ENCODE measurements around the gene PSMB3.

PSMB3 gene

DNA sequence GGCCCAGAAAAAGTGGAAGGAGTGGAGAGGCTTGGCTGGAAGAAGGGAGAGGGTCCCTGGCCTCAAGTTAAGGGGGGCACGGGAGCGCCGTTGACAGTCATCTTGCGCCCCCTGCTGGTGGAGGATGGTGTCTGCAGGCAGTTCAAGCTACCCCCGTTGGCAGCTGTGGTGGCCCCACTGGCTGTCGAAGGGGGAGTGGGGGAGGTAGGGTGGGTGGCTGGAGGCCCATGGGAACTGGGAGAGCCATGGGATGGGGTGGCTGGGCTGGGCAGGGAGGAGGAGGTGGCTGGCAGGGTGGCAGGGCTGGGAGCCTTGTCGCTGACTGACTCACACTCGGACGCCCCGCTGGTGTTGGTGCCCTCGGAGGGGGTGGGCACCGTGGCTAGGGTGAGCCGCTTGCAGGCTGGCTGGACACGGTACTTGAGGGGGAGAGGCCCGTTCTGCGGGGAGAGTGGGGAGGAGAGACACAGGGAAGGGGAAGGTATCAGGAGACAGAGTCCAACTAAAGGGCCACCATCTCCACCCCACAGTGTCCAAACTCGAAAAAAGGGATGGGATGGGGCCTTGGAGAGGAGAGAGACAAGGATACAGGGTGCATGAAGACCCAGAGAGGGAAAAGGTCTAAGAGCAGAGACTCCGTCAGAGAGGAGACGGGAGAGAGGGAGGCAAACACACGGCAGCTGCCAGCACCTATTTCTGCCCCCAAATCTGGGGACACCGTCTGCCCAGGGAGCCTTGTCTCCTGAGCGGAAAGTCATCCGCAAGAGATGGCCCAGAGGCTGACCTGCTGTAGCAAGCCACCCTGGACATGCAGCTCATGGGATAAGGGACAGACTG is 17.2 kb upstream of the PSMB3 start:
- peaks cover 41 to 91% (median 73%) of the 10 kb centered on the region in 10 experiments for H3K4me1 ChIP-seq
- H3K4me2 ChIP-seq: peak overlapping the region in 10 of 11 experiments; percentile 7 to 45 (median 24); a peak in 9 of 22 replicates
- peak overlapping the region in 7 of 11 experiments; percentile 2 to 48 (median 15); a peak in 6 of 22 replicates for H3K9ac ChIP-seq
- H3K27me3 ChIP-seq: no peaks in the 10 kb centered on the region
- no peak overlapping the region for H3K27ac ChIP-seq
- peaks cover 6 to 65% (median 15%) of the 10 kb centered on the region in 11 experiments; a peak in 16 of 22 replicates for H3K36me3 ChIP-seq
- peaks cover 7 to 67% (median 33%) of the 10 kb centered on the region in 11 experiments; a peak in 17 of 22 replicates for H4K20me1 ChIP-seq
- H3K4me3 ChIP-seq: no peak overlapping the region
- H3K9me3 ChIP-seq (replicated peaks in 1 of 11): no peaks in the 10 kb centered on the region
- TF ChIP-seq Cebpa-rat (IDR thresholded peaks at IDR 0.05): no peak

GRCh38 chr17:38738007-38738662 is 14.4 kb upstream of the PSMB3 start:
- peak overlapping the region in 8 of 11 experiments; percentile 5 to 74 (median 60); a peak in 14 of 22 replicates for H3K4me2 ChIP-seq
- H3K36me3 ChIP-seq: peaks cover 2 to 55% (median 6%) of the 10 kb centered on the region in 11 experiments; a peak in 15 of 22 replicates
- peaks cover 5 to 65% (median 21%) of the 10 kb centered on the region in 11 experiments; a peak in 17 of 22 replicates for H4K20me1 ChIP-seq
- TF ChIP-seq Cebpa-rat (IDR thresholded peaks at IDR 0.05): no peak
- no peaks in the 10 kb centered on the region for H3K27me3 ChIP-seq
- H3K9me3 ChIP-seq (replicated peaks in 1 of 11): no peaks in the 10 kb centered on the region
- H3K9ac ChIP-seq: no peak overlapping the region
- H3K4me3 ChIP-seq: no peak overlapping the region
- H3K27ac ChIP-seq: no peak overlapping the region
- peaks cover 23 to 91% (median 74%) of the 10 kb centered on the region in 10 experiments for H3K4me1 ChIP-seq

DNA sequence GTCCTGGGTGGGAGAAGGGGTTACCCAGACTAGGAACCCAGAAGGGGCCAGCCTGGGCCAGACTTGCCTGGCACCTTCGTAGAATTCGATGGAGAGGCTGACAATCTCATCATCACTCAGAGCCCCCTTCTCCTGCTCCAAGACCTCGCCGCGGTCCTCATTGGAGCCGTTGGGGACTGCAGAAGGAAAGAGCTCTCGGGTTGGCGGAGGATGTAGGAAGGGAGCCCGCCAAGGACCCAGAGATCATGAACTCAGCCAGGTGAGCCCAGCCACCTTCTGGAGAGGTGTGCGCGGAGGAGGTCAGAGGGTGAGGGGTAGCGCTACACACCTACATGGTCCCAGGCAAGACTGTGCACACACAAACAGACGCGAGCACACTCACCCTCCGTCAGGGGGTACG is 13.9 kb upstream of the PSMB3 start:
- Histone ChIP-seq H3K36me3 (peaks cover 0 to 50% (median 4%) of the 10 kb centered on the region in 11 experiments; a peak in 12 of 22 replicates), H3K27ac (no peak overlapping the region), H3K27me3 (no peaks in the 10 kb centered on the region), H4K20me1 (peaks cover 0 to 65% (median 15%) of the 10 kb centered on the region in 11 experiments; a peak in 16 of 22 replicates), H3K9me3 (replicated peaks in 1 of 11) (no peaks in the 10 kb centered on the region), H3K4me3 (no peak overlapping the region), H3K4me1 (peaks cover 18 to 91% (median 74%) of the 10 kb centered on the region in 10 experiments), H3K9ac (no peak overlapping the region), H3K4me2 (peak overlapping the region in 7 of 11 experiments; percentile 51 to 74 (median 64); a peak in 12 of 22 replicates)
- TF ChIP-seq Cebpa-rat (IDR thresholded peaks at IDR 0.05): no peak

- H3K9ac ChIP-seq: no peak overlapping the region
- peaks cover 12 to 91% (median 74%) of the 10 kb centered on the region in 10 experiments for H3K4me1 ChIP-seq
- H4K20me1 ChIP-seq: peaks cover 0 to 64% (median 14%) of the 10 kb centered on the region in 11 experiments; a peak in 16 of 22 replicates
- peaks cover 0 to 43% (median under 1%) of the 10 kb centered on the region in 11 experiments; a peak in 11 of 22 replicates for H3K36me3 ChIP-seq
- H3K4me2 ChIP-seq: no peak overlapping the region
- no peak overlapping the region for H3K4me3 ChIP-seq
- no peak overlapping the region for H3K27ac ChIP-seq
- no peaks in the 10 kb centered on the region for H3K27me3 ChIP-seq
- no peak for TF ChIP-seq Cebpa-rat (IDR thresholded peaks at IDR 0.05)
- no peaks in the 10 kb centered on the region for H3K9me3 ChIP-seq (replicated peaks in 1 of 11)
Measured at GRCh38 chr17:38739305-38739704, 13.2 kb upstream of the PSMB3 start.

DNA sequence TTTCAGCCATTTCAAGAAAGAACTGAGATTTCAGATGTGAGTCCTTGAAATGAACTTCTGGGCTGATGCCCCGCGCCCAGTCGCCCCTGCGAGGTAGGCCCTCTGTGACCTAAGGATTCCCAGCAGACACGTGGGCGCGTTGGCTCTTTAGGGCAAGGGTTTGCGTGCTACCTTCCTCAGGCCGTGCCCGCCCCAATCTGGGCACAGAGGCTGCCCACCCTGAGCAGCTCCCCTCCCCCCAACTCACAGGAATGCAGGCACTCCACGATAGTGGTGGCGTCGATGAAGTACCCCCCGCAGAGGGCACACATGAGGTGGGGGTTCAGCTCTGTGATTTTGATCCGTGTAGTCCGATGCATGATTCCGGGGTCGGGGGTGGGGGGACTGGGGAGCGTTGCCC is 12.5 kb upstream of the PSMB3 start:
- peaks cover 7 to 91% (median 76%) of the 10 kb centered on the region in 10 experiments for H3K4me1 ChIP-seq
- no peak overlapping the region for H3K4me3 ChIP-seq
- no peak for TF ChIP-seq Cebpa-rat (IDR thresholded peaks at IDR 0.05)
- H3K27me3 ChIP-seq: no peaks in the 10 kb centered on the region
- H3K9me3 ChIP-seq (replicated peaks in 1 of 11): no peaks in the 10 kb centered on the region
- H4K20me1 ChIP-seq: peaks cover 0 to 58% (median 9%) of the 10 kb centered on the region in 11 experiments; a peak in 11 of 22 replicates
- no peak overlapping the region for H3K9ac ChIP-seq
- no peak overlapping the region for H3K27ac ChIP-seq
- H3K4me2 ChIP-seq: peak overlapping the region in 6 of 11 experiments; percentile 14 to 96 (median 72); a peak in 8 of 22 replicates
- peaks cover 0 to 39% (median 0%) of the 10 kb centered on the region in 11 experiments; a peak in 9 of 22 replicates for H3K36me3 ChIP-seq

GRCh38 chr17:38740806-38741205 is 11.7 kb upstream of the PSMB3 start:
- peak overlapping the region; percentile 13 to 98 (median 69); a peak in 21 of 22 replicates for H3K4me2 ChIP-seq
- no peak overlapping the region for H3K4me3 ChIP-seq
- H3K4me1 ChIP-seq: peaks cover 13 to 93% (median 78%) of the 10 kb centered on the region in 10 experiments
- H3K36me3 ChIP-seq: peaks cover 0 to 33% (median 0%) of the 10 kb centered on the region in 11 experiments; a peak in 8 of 22 replicates
- H3K9ac ChIP-seq: peak overlapping the region in 8 of 11 experiments; percentile 26 to 55 (median 38); a peak in 12 of 22 replicates
- H3K27me3 ChIP-seq: no peaks in the 10 kb centered on the region
- peaks cover 0 to 56% (median 2%) of the 10 kb centered on the region in 11 experiments; a peak in 9 of 22 replicates for H4K20me1 ChIP-seq
- peak overlapping the region in 8 of 11 experiments; percentile 44 to 61 (median 54); a peak in 13 of 22 replicates for H3K27ac ChIP-seq
- TF ChIP-seq Cebpa-rat (IDR thresholded peaks at IDR 0.05): no peak
- H3K9me3 ChIP-seq (replicated peaks in 1 of 11): no peaks in the 10 kb centered on the region

- Histone ChIP-seq H3K4me1 (peaks cover 19 to 93% (median 81%) of the 10 kb centered on the region in 10 experiments), H3K4me2 (peak overlapping the region; percentile 13 to 98 (median 69); a peak in 19 of 22 replicates), H3K9ac (peak overlapping the region in 5 of 11 experiments; percentile 16 to 55 (median 51); a peak in 8 of 22 replicates), H3K9me3 (replicated peaks in 1 of 11) (no peaks in the 10 kb centered on the region), H3K36me3 (peaks cover 0 to 27% (median 0%) of the 10 kb centered on the region in 11 experiments; a peak in 6 of 22 replicates), H3K27me3 (no peaks in the 10 kb centered on the region), H3K4me3 (no peak overlapping the region), H3K27ac (peak overlapping the region in 6 of 11 experiments; percentile 27 to 61 (median 48); a peak in 6 of 22 replicates), H4K20me1 (peaks cover 0 to 52% (median 0%) of the 10 kb centered on the region in 11 experiments; a peak in 6 of 22 replicates)
- no peak for TF ChIP-seq Cebpa-rat (IDR thresholded peaks at IDR 0.05)
Measured at GRCh38 chr17:38741461-38741860, 11.1 kb upstream of the PSMB3 start.

GRCh38 chr17:38741921-38742410 is 10.6 kb upstream of the PSMB3 start:
- H3K4me1 ChIP-seq: peaks cover 24 to 95% (median 86%) of the 10 kb centered on the region in 10 experiments
- peaks cover 0 to 2% (median under 1%) of the 10 kb centered on the region in 11 experiments; a peak in 8 of 22 replicates for H3K27me3 ChIP-seq
- peak overlapping the region in 5 of 11 experiments; percentile 16 to 54 (median 30); a peak in 6 of 22 replicates for H3K9ac ChIP-seq
- no peak overlapping the region for H3K4me3 ChIP-seq
- H3K27ac ChIP-seq: peak overlapping the region in 6 of 11 experiments; percentile 3 to 61 (median 42); a peak in 4 of 22 replicates
- no peaks in the 10 kb centered on the region for H3K9me3 ChIP-seq (replicated peaks in 1 of 11)
- H3K4me2 ChIP-seq: peak overlapping the region; percentile 13 to 98 (median 69); a peak in 19 of 22 replicates
- H3K36me3 ChIP-seq: peaks cover 0 to 24% (median 0%) of the 10 kb centered on the region in 11 experiments; a peak in 6 of 22 replicates
- H4K20me1 ChIP-seq: peaks cover 0 to 49% (median 0%) of the 10 kb centered on the region in 11 experiments; a peak in 6 of 22 replicates
- no peak for TF ChIP-seq Cebpa-rat (IDR thresholded peaks at IDR 0.05)
